ENCODE data around the gene SAMD11. TPM values are rescaled to one million over a fixed set of nuclear protein-coding genes. Genes with fewer than 3 reads are reported as not detected.

SAMD11 gene
- total RNA-seq, 1 experiment from 2014 or later, result 13.5 TPM

DNA sequence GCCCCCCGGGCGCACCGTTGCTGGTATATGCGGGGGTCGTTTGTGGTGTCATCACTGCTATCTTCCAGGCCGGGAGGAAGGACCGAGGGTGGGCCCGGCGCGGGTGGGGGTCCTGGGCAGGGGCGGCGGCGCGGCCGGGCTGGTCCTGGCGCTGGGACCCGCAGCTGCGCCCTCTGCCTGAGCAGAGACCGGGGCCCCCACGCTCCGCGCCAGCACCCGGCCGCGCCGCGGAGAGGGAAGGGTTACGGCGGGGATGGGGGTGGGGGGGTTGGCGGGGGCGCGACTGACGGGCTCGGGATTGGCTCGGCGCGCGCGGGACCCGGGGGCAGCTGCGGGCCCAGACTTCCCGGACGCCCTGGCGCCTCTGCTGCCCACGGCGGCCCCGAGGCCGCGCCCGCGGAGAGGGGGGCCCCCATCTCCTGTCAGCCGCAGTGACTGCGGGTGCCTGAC lies 13.8 kb upstream of the SAMD11 start:
- no peak overlapping the region for H2BK20ac ChIP-seq (ENCODE audit: low read depth, low read length, poor library complexity, severe bottlenecking)
- no CpG with 5 or more reads among the region's 53 CpGs for WGBS (ENCODE audit: extremely low coverage, insufficient read length, low lambda C conversion rate)
- H3K27me3 ChIP-seq (ENCODE audit: insufficient read depth, low read length), result peaks cover 14% of the 10 kb centered on the region; the same call in 1 of the 2 replicates
- no peaks in the 10 kb centered on the region for H3K79me1 ChIP-seq (ENCODE audit: insufficient read depth, low read depth, low read length, poor library complexity, severe bottlenecking)
- no peak overlapping the region for H3K23ac ChIP-seq (ENCODE audit: insufficient read length, low read depth, low read length)
- Mint-ChIP-seq H3K36me3 (ENCODE audit: insufficient read depth in 1 of 3, low read depth in 3 of 3) (peaks cover 3 to 8% (median 4%) of the 10 kb centered on the region in 3 experiments; a peak in 4 of 7 replicates), H3K4me3 (no peak overlapping the region), H3K27me3 (ENCODE audit: low read depth) (peaks cover 76% of the 10 kb centered on the region), H3K9me3 (peaks cover 2 to 3% of the 10 kb centered on the region in 2 experiments; a peak in 3 of 5 replicates), H3K4me1 (peaks cover 10 to 17% of the 10 kb centered on the region in 2 experiments), H3K27ac (no peak overlapping the region)
- no peak overlapping the region for H3T11ph ChIP-seq (ENCODE audit: low read length)
- no peak overlapping the region for H2AK5ac ChIP-seq (ENCODE audit: insufficient read length, low read length)
- H3K4me2 ChIP-seq (ENCODE audit: insufficient read depth, insufficient read length, low read length), result no peak overlapping the region
- peaks cover 6% of the 10 kb centered on the region for H3K23me2 ChIP-seq (ENCODE audit: insufficient read length, low read depth, low read length, poor library complexity, severe bottlenecking)
- H2BK120ac ChIP-seq (ENCODE audit: low read depth, low read length, poor library complexity, severe bottlenecking), result no peak overlapping the region
- no peak overlapping the region for H3K18ac ChIP-seq (ENCODE audit: insufficient read length, low read depth, low read length)
- H4K20me1 ChIP-seq (ENCODE audit: control insufficient read depth, insufficient read depth, insufficient read length), result no peaks in the 10 kb centered on the region
- DNase-seq, result peak; percentile 27
- no peak overlapping the region for H2BK5ac ChIP-seq (ENCODE audit: insufficient read length, low read length)
- H3K56ac ChIP-seq (ENCODE audit: insufficient read length, low read depth, low read length), result no peak overlapping the region
- H3K27ac ChIP-seq (ENCODE audit: insufficient read length, low read depth, low read length), result no peak overlapping the region
- H3K14ac ChIP-seq (ENCODE audit: insufficient read depth, low read length), result no peak overlapping the region
- H3K9me3 ChIP-seq (ENCODE audit: control insufficient read depth, low read depth, low read length), result no peaks in the 10 kb centered on the region
- TF ChIP-seq, protein P1, sequence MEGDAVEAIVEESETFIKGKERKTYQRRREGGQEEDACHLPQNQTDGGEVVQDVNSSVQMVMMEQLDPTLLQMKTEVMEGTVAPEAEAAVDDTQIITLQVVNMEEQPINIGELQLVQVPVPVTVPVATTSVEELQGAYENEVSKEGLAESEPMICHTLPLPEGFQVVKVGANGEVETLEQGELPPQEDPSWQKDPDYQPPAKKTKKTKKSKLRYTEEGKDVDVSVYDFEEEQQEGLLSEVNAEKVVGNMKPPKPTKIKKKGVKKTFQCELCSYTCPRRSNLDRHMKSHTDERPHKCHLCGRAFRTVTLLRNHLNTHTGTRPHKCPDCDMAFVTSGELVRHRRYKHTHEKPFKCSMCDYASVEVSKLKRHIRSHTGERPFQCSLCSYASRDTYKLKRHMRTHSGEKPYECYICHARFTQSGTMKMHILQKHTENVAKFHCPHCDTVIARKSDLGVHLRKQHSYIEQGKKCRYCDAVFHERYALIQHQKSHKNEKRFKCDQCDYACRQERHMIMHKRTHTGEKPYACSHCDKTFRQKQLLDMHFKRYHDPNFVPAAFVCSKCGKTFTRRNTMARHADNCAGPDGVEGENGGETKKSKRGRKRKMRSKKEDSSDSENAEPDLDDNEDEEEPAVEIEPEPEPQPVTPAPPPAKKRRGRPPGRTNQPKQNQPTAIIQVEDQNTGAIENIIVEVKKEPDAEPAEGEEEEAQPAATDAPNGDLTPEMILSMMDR (conservative IDR thresholded peaks at IDR 0.05), result no peak
- H3K9ac ChIP-seq (ENCODE audit: extremely low read depth, insufficient read length, low read length), result no peak overlapping the region
- H4K8ac ChIP-seq (replicated peaks; ENCODE audit: insufficient read length, low read depth, low read length), result no peak overlapping the region
- no peak overlapping the region for H2AFZ ChIP-seq (ENCODE audit: low read length)
- no peak overlapping the region for H3K4ac ChIP-seq (ENCODE audit: low read depth, low read length)
- no peak overlapping the region for H4K91ac ChIP-seq (ENCODE audit: insufficient read length, low read depth, low read length)
- no peak overlapping the region for H2BK12ac ChIP-seq (ENCODE audit: insufficient read length, low read depth, low read length)
- H3K79me2 ChIP-seq (ENCODE audit: insufficient read depth, low read length), result no peaks in the 10 kb centered on the region
- H4K5ac ChIP-seq (ENCODE audit: insufficient read length, low read depth, low read length), result no peak overlapping the region
- H2BK15ac ChIP-seq (ENCODE audit: low read depth, low read length), result no peak overlapping the region
- no peaks in the 10 kb centered on the region for H3K4me1 ChIP-seq (ENCODE audit: insufficient read depth, low read length)

Data from H9 (cell line).